HepG2 (cell line): ENCODE measurements around the gene MGST1. TPM values are rescaled to one million over a fixed set of nuclear protein-coding genes. Genes with fewer than 3 reads are reported as not detected.

Experiments used
- FOXA1 ChIP-seq, 2 experiments: fragments of 450-650 bp in 1 of 2; sonication (generic) in 1 of 2; formaldehyde crosslinking in 1 of 2; IDR thresholded peaks; 2 replicates each; pipeline versions ENCODE4 v1.4.0 to v1.6.1; 2016 to 2020; ENCODE audit warnings: missing genetic modification reagents in 1 of 2
- MIXL1 ChIP-seq: IDR thresholded peaks from 2 replicates; pipeline ENCODE4 v1.6.1; 2016
- MYPOP ChIP-seq: sonication (generic); formaldehyde crosslinking; IDR thresholded peaks from 2 replicates; pipeline ENCODE4 v1.8.1; 2023; ENCODE audit warnings: mild to moderate bottlenecking, moderate library complexity, missing genetic modification reagents
- NCOA5 ChIP-seq: sonication (generic); formaldehyde crosslinking; IDR thresholded peaks from 2 replicates; pipeline ENCODE4 v1.4.0; 2020; ENCODE audit warnings: missing genetic modification reagents
- NFRKB ChIP-seq: fragments of 450-650 bp; IDR thresholded peaks from 2 replicates; pipeline ENCODE4 v1.6.1; 2017
- PAF1 ChIP-seq: IDR thresholded peaks from 2 replicates; pipeline ENCODE4 v1.6.1; 2016; ENCODE audit warnings: missing genetic modification reagents, missing compliant biosample characterization
- PHF8 ChIP-seq: sonication (generic); formaldehyde crosslinking; IDR thresholded peaks from 2 replicates; pipeline ENCODE4 v1.5.0; 2020; ENCODE audit warnings: missing genetic modification reagents
- PTBP1 ChIP-seq: fragments of 200-400 bp; formaldehyde crosslinking; IDR thresholded peaks from 2 replicates; pipeline ENCODE4 v1.6.1; 2018; ENCODE audit warnings: low read length, low read depth; ENCODE audit not compliant: poor library complexity, severe bottlenecking
- RORA ChIP-seq: sonication (generic); formaldehyde crosslinking; IDR thresholded peaks from 2 replicates; pipeline ENCODE4 v1.5.0; 2020; ENCODE audit warnings: mild to moderate bottlenecking, missing genetic modification reagents, moderate library complexity
- SNAPC4 ChIP-seq: sonication (generic); formaldehyde crosslinking; IDR thresholded peaks from 2 replicates; pipeline ENCODE4 v1.4.0; 2020; ENCODE audit warnings: mild to moderate bottlenecking, missing genetic modification reagents
- TFDP1 ChIP-seq: IDR thresholded peaks from 2 replicates; pipeline ENCODE4 v1.6.1; 2016; ENCODE audit warnings: missing compliant biosample characterization, missing genetic modification reagents, borderline replicate concordance
- ZBTB8A ChIP-seq: sonication (generic); formaldehyde crosslinking; IDR thresholded peaks from 2 replicates; pipeline ENCODE4 v1.4.0; 2020; ENCODE audit warnings: mild to moderate bottlenecking, low read depth, missing genetic modification reagents, borderline replicate concordance
- ZMYM4 ChIP-seq: sonication (generic); formaldehyde crosslinking; IDR thresholded peaks from 2 replicates; pipeline ENCODE4 v1.8.1; 2023; ENCODE audit warnings: mild to moderate bottlenecking, missing genetic modification reagents
- ZNF256 ChIP-seq: sonication (generic); formaldehyde crosslinking; conservative IDR thresholded peaks from 2 replicates; pipeline ENCODE4 v1.4.0; 2020; ENCODE audit warnings: missing genetic modification reagents
- ZNF451 ChIP-seq: sonication (generic); formaldehyde crosslinking; IDR thresholded peaks from 2 replicates; pipeline ENCODE4 v1.5.0; 2020; ENCODE audit warnings: mild to moderate bottlenecking, missing genetic modification reagents
- ZNF558 ChIP-seq: sonication (generic); formaldehyde crosslinking; IDR thresholded peaks from 2 replicates; pipeline ENCODE4 v1.9.0; 2022; ENCODE audit warnings: mild to moderate bottlenecking, missing genetic modification reagents, borderline replicate concordance
- ZNF563 ChIP-seq: sonication (generic); formaldehyde crosslinking; IDR thresholded peaks from 2 replicates; pipeline ENCODE4 v1.8.0; 2022; ENCODE audit warnings: mild to moderate bottlenecking, moderate library complexity, missing genetic modification reagents
- ZNF570 ChIP-seq: sonication (generic); formaldehyde crosslinking; IDR thresholded peaks from 2 replicates; pipeline ENCODE4 v1.4.0; 2020; ENCODE audit warnings: mild to moderate bottlenecking, missing genetic modification reagents, borderline replicate concordance
- ZNF589 ChIP-seq: sonication (generic); formaldehyde crosslinking; conservative IDR thresholded peaks from 2 replicates; pipeline ENCODE4 v1.8.0; 2022; ENCODE audit warnings: mild to moderate bottlenecking, moderate library complexity, missing genetic modification reagents
- ZNF644 ChIP-seq: IDR thresholded peaks from 2 replicates; pipeline ENCODE4 v1.6.1; 2016; ENCODE audit warnings: low read depth
- ZNF660 ChIP-seq: sonication (generic); formaldehyde crosslinking; IDR thresholded peaks from 2 replicates; pipeline ENCODE4 v1.5.1; 2020; ENCODE audit warnings: mild to moderate bottlenecking, low read depth, missing genetic modification reagents, borderline replicate concordance
- ZNF891 ChIP-seq: sonication (generic); formaldehyde crosslinking; IDR thresholded peaks from 2 replicates; pipeline ENCODE4 v1.5.0; 2020; ENCODE audit warnings: mild to moderate bottlenecking, missing genetic modification reagents
- polyA plus RNA-seq, 8 experiments: library from polyadenylated mRNA; depleted of rRNA in 3 of 8; stranded (reverse) in 7 of 8; unstranded in 1 of 8; fragments of >200 nt; fragmentation: Illumina TruSeq in 4 of 8; extraction: Trizol in 4 of 8; gene quantifications; 2 replicates each; pipeline versions ENCODE4 v1.2.1 to v1.2.3, GENCODE V29; 2011 to 2016; ENCODE audit warnings: low read depth in 4 of 8, missing spikeins in 1 of 8, mixed read lengths in 1 of 8; ENCODE audit not compliant: insufficient read depth in 1 of 8
- total RNA-seq, 5 experiments: library from RNA; depleted of rRNA; stranded (reverse); fragments of >200 nt; fragmentation: Illumina TruSeq; extraction: Trizol; gene quantifications; 2 replicates each; pipeline ENCODE4 v1.2.3, GENCODE V29; 2016; ENCODE audit warnings: low read depth in 1 of 5

MGST1 gene
- total and polyA plus RNA-seq, 2 of the 13 experiments (the other 11 are each of a cell fraction or from before 2014, with no cell fraction given) = 119 to 152 TPM

GRCh38 chr12:16385782-16386646, 38.6 kb downstream of the MGST1 start (continued):
- TF ChIP-seq TFDP1 (CRISPR knock-in tag) (peak; percentile 28; the same call in 1 of the 2 replicates), PAF1 (CRISPR knock-in tag) (no peak), RORA (no peak), FOXA1 (IDR thresholded peaks at IDR 0.05) (no peak), FOXA1 (CRISPR knock-in tag; IDR thresholded peaks at IDR 0.05) (peak; percentile 47), PTBP1 (no peak), MIXL1 (CRISPR knock-in tag) (peak; percentile 75; the same call in 1 of the 2 replicates), MYPOP (CRISPR knock-in tag) (no peak), ZBTB8A (no peak), ZNF589 (no peak), ZNF660 (no peak), NCOA5 (no peak), ZNF558 (no peak), SNAPC4 (CRISPR knock-in tag) (no peak), ZNF451 (no peak), NFRKB (no peak), PHF8 (CRISPR knock-in tag) (no peak), ZNF891 (CRISPR knock-in tag) (no peak), ZMYM4 (peak; percentile 67; the same call in 1 of the 2 replicates), ZNF256 (CRISPR knock-in tag) (no peak), ZNF563 (CRISPR knock-in tag) (no peak), ZNF644 (CRISPR knock-in tag) (peak; percentile 56; the same call in 1 of the 2 replicates), ZNF570 (CRISPR knock-in tag) (no peak)
